GM19043 (cell line): ENCODE results near the gene ITGAL.
A peak's percentile ranks its signal among the peaks of the same experiment; 100 is the strongest.
"Not testable (repeated sequence)": the region's sequence is repeated elsewhere in the genome, so short reads cannot be mapped to it uniquely, and the experiment has no call there.

Experiments
- ATAC-seq: cut with Tn5 transposase; IDR thresholded peaks from one replicate; pipeline ENCODE4 v1.9.1; 2021; ENCODE audit warnings: low read depth; ENCODE audit not compliant: unreplicated experiment

Gene ITGAL

DNA sequence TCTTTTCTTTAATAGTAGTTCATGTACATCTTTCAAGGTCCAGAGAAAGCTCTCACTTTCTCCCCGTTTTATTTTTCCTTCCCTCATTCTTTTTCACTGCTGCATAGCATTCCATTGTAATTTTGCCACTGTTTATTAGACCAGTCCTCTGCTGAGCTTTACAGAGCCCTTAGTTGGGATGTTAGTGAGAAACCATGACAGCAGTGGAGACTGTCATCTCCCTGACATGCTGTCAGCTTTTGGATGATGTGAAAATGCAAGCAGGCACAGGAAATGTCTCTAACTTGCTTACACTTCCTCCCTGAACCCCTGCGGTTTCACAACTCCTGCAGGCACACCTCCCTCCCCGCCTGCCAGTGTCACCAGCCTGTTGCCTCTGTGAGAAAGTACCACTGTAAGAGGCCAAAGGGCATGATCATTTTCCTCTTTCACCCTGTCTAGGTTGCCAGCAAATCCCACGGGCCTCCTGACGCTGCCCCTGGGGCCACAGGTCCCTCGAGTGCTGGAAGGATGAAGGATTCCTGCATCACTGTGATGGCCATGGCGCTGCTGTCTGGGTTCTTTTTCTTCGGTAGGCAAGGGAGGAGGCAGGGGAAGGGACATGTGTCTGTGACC lies at the start of gene ITGAL:
Gene ITGAL, plus strand, starts transcription at position 415 of the 615 bp plus-strand sequence. Its CDS starts 96 bp downstream, at position 511.
- peak; percentile 42 for ATAC-seq

DNA sequence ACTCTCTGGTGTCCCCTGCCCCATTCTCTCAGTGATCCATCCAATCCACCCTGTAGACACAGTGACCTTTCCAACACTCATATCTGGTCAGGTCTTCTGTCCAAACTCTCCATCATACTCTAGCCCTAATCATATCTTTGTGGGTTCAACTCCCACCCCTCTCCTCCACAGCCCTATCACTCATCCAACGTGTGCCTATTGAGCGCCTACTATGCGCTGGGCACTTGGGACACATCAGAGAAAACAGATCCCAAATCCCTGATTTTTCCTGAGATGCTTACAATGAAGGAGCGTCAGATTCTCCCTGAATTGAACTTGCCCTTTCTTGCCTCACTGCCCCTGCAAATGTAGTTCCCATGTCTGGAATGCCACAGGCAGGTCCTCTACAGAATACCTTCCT lies 44.5 kb upstream of the ITGAL start:
- no peak for ATAC-seq

- ATAC-seq = no peak
Measured at GRCh38 chr16:30429418-30429677, 43.2 kb upstream of the ITGAL start.

GRCh38 chr16:30429678-30430427 lies 42.7 kb upstream of the ITGAL start, which contains the start of gene DCTPP1:
TSS of gene DCTPP1 (minus strand) at chr16:30430030. CDS start at chr16:30429980, 50 bp downstream.
- ATAC-seq = peak; percentile 96

GRCh38 chr16:30430428-30430970 lies 42.0 kb upstream of the ITGAL start:
- ATAC-seq = no peak

DNA sequence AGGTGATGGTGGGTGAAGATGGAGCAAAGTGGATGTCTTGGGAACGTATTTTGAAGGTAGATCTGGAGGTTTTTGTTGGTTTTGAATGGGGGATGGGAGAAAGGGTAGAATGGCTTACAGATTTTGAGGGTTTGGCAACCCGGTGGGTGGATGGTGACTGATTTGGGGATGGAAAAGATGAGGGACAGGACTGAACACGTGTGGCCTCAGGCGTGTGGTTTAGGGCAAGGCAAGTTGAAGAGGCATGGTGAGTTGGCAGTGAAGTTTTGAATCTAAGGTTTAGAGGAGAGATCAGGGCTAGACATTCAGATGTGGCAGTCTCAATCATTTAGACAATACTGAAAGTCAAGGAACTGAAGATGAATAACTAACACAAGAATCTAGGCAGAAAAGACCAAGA lies 37.7 kb upstream of the ITGAL start:
- ATAC-seq = no peak

GRCh38 chr16:30437511-30438046 lies 35.0 kb upstream of the ITGAL start:
- no peak for ATAC-seq

DNA sequence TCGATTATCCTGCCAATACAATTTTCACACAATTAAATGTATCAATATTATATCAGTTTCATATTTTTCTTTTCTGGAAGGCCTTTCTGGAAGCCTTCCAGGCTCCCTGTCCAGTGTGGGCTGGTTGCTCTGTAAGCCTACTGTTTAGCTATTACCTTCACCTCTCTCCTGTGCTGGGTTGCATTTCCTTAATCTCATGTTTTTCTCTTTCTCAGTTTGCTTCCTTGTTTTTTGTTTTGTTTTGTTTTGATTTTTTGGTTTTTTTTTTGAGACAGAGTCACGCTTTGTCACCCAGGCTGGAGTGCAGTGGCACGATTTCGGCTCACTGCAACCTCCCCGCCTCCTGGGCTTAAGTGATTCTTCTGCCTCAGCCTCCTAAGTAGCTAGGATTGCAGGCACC lies 33.7 kb upstream of the ITGAL start:
- no peak for ATAC-seq

DNA sequence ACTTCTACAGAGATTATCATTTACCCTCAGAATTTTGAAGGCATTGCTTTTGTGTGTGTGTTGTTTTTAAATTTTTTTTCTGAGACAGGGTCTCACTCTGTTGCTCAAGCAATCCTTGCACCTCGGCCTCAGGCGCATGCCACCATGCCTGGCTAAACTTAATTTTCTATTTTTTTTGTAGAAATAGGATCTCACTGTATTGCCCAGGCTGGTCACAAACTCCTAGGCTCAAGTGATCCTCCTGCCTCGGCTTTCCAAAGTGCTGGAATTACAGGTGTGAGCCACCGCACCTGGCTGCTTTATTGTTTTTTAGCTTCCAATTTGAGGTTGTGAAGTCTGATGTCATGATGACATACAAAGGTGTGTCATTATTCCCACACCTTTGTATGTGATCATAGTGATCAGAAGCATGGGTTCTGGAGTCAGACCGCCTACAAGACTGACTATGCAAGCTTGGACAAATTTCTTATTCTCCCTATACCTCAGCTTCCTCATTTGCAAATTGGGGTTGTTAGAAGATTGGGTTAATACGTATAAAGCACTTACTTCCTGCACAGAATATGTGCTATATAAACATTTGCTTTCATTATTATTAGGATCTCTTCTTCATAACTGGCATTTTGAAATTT lies 32.7 kb upstream of the ITGAL start:
- ATAC-seq = no peak

- no peak for ATAC-seq
Measured at GRCh38 chr16:30443631-30444030, 28.9 kb upstream of the ITGAL start.

DNA sequence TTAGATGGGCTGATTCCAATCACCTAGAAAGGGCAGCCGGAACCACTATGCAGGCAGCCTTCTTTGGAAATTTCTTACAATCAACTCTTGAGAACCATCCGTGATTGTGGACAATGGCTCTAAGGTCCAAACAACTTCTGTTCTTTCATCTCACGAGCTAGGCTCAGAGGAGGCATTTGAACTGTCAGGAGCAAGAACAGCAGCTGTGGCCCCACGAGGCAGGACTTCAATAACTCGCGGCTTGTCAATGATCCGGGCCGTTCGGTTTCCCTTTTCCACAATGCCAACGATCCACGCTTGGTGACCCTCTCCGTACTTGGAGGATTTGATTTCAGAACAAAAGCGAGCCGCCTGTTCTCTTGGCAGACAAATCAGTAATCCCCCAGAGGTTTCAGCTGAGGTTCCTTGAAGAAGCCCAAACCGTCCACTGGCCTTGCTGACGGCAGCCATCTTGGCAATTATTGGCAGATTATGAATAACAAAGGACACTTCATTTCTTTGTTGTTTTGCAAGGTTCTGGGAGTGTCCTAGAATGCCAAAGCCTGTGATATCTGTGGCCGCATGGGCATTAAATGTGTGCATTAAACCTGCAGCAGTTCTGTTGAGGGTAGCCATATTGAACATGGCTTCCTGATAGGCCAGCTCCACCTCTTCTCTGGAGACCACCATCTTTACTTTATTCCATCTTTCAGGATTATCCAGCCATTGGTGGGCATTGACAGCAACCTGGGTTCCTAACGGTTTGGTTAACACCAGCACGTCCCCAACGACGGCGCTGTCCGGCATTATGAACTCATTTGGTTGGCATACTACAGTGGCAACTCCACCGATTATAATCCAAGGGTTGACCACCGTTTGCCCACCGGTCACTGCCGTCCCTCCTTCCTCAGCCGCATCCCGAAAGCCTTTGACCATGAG lies 28.1 kb upstream of the ITGAL start:
- ATAC-seq = no peak

DNA sequence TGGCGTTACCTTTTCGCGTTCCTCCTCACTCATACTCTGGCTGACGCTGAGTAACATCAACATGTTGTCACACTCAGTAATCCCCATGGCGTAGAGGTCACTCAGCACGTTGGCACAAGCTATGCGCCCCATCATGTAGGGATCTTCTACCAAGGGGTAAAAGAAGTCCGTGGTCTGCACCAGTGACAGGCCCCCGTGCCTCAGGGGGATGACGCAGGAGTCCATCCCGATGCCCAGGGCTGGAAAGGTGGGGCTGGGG lies 27.5 kb upstream of the ITGAL start:
- ATAC-seq = no peak

- ATAC-seq = peak; percentile 83
Measured at GRCh38 chr16:30445408-30446202, 26.9 kb upstream of the ITGAL start, which contains the start of gene SEPHS2. TSS of gene SEPHS2 (minus strand) at chr16:30445874. CDS start at chr16:30445727, 147 bp downstream.

GRCh38 chr16:30446203-30446595 lies 26.3 kb upstream of the ITGAL start:
- ATAC-seq = no peak

DNA sequence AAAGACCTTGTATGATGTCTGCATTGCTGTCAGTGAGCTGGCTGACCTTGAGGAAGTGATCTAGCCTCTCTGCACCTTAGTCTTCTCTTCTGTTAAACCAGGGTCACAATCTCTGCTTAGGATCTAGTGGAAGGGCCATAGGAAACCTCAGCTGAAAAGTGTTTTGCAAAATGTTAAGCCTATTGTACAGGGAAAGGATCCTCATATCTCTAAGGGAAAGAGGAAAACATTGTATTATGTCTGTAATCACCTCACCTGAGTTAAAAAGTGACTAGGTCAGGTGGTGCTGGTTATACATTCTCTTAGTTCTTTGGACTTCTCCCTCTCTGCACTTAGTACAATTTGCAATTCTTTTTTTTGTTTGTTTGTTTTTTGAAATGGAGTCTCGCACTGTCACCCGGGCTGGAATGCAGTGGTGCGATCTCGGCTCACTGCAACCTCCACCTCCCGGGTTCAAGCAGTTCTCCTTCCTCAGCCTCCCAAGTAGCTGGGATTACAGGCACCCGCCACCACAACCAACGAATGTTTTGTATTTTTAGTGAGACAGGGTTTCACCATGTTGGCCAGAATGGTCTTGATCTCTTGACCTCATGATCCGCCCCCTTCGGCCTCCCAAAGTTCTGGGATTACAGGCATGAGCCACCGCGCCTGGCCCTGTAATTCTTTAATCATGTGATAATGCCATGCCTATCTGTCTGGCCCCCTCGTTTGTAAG lies 24.9 kb upstream of the ITGAL start:
- no peak for ATAC-seq

DNA sequence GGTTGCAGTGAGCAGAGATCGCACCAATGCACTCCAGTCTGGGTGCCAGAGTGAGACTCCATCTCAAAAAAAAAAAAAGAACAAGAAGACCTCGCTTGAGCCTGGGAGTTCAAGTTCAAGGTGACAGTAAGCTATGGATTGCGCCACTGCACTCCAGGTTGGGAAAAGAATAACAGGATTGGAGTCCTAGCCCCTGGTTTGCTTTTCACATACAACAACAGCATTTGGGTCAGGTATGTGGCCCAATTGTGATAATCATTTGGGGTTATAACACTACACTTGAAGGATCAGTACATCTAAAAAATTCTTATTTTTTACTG lies 23.5 kb upstream of the ITGAL start:
- ATAC-seq = no peak

GRCh38 chr16:30452709-30453580 lies 19.6 kb upstream of the ITGAL start:
- not testable (repeated sequence) for ATAC-seq

- no peak for ATAC-seq
Measured at GRCh38 chr16:30456302-30456701, 16.2 kb upstream of the ITGAL start.
